ENCODE data around the gene FGF16. TPM values are rescaled to one million over a fixed set of nuclear protein-coding genes. Genes with fewer than 3 reads are reported as not detected.

The FGF16 gene
- total RNA-seq, 1 donor from 2014 or later, result not detected

- ATAC-seq (no peak), DNase-seq (no peak)
- Histone ChIP-seq H3K27ac (no peak overlapping the region), H3K4me3 (no peak overlapping the region), H3K36me3 (no peaks in the 10 kb centered on the region), H3K4me1 (no peaks in the 10 kb centered on the region), H3K27me3 (ENCODE audit: low read depth) (no peaks in the 10 kb centered on the region), H3K9me3 (no peaks in the 10 kb centered on the region)
- intact Hi-C loops (cut with DNase I), result no loop called here
- no peak for TF ChIP-seq CTCF (IDR thresholded peaks at IDR 0.05)
These were observed 31.3 kb upstream of the FGF16 start for GRCh38 chrX:77415882-77416281.

- H3K27ac ChIP-seq, result no peak overlapping the region
- intact Hi-C loops (cut with DNase I), result no loop called here
These were observed 24.1 kb upstream of the FGF16 start for GRCh38 chrX:77422891-77423648.

DNA sequence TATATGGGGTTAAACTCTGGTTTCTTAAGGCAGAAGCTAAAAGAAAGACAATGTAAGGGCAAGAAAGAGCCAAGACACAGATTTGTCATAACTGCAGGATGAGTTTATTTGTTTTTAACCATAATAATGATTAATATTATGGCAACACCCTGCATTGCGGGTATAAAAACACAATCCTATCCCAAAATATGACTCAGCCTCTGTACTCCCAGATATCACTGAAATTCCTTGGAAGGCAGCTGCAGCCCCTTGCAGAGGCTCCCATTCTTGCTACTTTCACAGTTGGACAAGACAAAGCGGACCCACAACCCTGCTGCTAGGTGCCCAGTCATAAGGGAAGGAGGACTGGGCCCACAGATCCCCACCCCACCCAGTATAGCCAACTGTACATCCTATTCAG is 20.4 kb upstream of the FGF16 start:
- Histone ChIP-seq H3K36me3 (no peaks in the 10 kb centered on the region), H3K4me3 (no peak overlapping the region), H3K9me3 (no peaks in the 10 kb centered on the region), H3K4me1 (no peaks in the 10 kb centered on the region), H3K27me3 (ENCODE audit: low read depth) (no peaks in the 10 kb centered on the region), H3K27ac (no peak overlapping the region)
- intact Hi-C loops (cut with DNase I), result no loop called here
- no peak for TF ChIP-seq CTCF (IDR thresholded peaks at IDR 0.05)
- ATAC-seq, result no peak
- no peak for DNase-seq

More at GRCh38 chrX:77422891-77423648, 24.1 kb upstream of the FGF16 start:
- Histone ChIP-seq H3K4me1 (no peaks in the 10 kb centered on the region), H3K9me3 (no peaks in the 10 kb centered on the region), H3K27me3 (ENCODE audit: low read depth) (no peaks in the 10 kb centered on the region), H3K4me3 (no peak overlapping the region), H3K36me3 (no peaks in the 10 kb centered on the region)
- TF ChIP-seq CTCF (IDR thresholded peaks at IDR 0.05), result no peak
- ATAC-seq, result no peak
- DNase-seq, result no peak

DNA sequence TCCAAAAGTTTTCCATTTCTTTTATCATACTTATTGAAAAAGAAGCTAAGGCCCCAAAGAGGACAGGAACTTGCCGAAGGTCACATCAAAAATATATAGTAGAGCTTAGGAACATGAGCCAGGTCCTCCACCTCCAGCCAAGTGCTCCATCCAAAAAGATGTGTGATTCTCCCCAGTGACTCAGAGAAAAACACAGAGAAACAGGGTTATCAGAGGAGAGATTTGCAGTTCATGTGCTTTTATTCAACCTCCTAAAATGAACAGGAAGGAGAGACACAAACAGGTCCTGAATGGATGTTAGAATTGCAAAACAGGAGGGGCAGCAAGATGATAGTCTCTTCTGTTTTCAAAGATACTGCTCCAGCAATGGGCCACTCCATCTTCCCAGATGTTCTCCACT is 19.6 kb upstream of the FGF16 start:
- H3K27ac ChIP-seq, result no peak overlapping the region
- H3K36me3 ChIP-seq, result no peaks in the 10 kb centered on the region
- no peaks in the 10 kb centered on the region for H3K27me3 ChIP-seq (ENCODE audit: low read depth)
- ATAC-seq, result no peak
- H3K4me3 ChIP-seq, result no peak overlapping the region
- H3K4me1 ChIP-seq, result no peaks in the 10 kb centered on the region
- TF ChIP-seq CTCF (IDR thresholded peaks at IDR 0.05), result no peak
- H3K9me3 ChIP-seq, result no peaks in the 10 kb centered on the region
- intact Hi-C loops (cut with DNase I), result no loop called here
- DNase-seq, result no peak

GRCh38 chrX:77428551-77428950 is 18.6 kb upstream of the FGF16 start:
- intact Hi-C loops (cut with DNase I), result no loop called here

More at GRCh38 chrX:77428551-77428950, 18.6 kb upstream of the FGF16 start:
- Histone ChIP-seq H3K27ac (no peak overlapping the region), H3K27me3 (ENCODE audit: low read depth) (no peaks in the 10 kb centered on the region), H3K4me1 (no peaks in the 10 kb centered on the region), H3K9me3 (no peaks in the 10 kb centered on the region), H3K36me3 (no peaks in the 10 kb centered on the region), H3K4me3 (no peak overlapping the region)
- no peak for ATAC-seq
- no peak for DNase-seq
- TF ChIP-seq CTCF (IDR thresholded peaks at IDR 0.05), result no peak
